GM21515 (cell line): ENCODE results near the gene OLFML1.
"Not testable (repeated sequence)": the region's sequence is repeated elsewhere in the genome, so short reads cannot be mapped to it uniquely, and the experiment has no call there.

Experiments
- ATAC-seq: cut with Tn5 transposase; IDR thresholded peaks from one replicate; pipeline ENCODE4 v1.9.1; 2021; ENCODE audit not compliant: unreplicated experiment

The OLFML1 gene

DNA sequence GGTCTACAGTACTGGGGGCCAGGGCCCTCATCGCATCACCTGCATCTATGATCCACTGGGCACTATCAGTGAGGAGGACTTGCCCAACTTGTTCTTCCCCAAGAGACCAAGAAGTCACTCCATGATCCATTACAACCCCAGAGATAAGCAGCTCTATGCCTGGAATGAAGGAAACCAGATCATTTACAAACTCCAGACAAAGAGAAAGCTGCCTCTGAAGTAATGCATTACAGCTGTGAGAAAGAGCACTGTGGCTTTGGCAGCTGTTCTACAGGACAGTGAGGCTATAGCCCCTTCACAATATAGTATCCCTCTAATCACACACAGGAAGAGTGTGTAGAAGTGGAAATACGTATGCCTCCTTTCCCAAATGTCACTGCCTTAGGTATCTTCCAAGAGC lies 24.7 kb downstream of the OLFML1 start:
- ATAC-seq, result no peak

DNA sequence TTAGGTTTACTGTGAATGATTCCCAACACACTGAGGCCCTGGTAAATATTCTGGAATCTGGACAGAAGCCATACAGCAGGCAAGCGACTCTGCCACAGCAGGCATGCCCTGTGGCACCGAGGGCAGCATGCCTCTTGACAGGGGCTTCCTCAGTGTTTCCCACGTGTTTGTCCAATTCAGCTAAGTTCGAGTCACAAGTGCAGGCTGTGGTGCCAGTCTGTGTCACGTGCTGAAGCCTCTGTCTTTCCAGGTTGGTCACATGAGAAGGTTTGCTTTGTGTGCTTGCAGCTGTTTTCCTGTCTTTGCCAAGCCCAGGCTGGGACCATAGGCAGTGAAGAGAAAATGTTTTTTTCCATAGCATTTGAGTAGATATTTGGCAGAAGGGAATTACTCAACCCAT lies 26.1 kb downstream of the OLFML1 start:
- ATAC-seq, result no peak

DNA sequence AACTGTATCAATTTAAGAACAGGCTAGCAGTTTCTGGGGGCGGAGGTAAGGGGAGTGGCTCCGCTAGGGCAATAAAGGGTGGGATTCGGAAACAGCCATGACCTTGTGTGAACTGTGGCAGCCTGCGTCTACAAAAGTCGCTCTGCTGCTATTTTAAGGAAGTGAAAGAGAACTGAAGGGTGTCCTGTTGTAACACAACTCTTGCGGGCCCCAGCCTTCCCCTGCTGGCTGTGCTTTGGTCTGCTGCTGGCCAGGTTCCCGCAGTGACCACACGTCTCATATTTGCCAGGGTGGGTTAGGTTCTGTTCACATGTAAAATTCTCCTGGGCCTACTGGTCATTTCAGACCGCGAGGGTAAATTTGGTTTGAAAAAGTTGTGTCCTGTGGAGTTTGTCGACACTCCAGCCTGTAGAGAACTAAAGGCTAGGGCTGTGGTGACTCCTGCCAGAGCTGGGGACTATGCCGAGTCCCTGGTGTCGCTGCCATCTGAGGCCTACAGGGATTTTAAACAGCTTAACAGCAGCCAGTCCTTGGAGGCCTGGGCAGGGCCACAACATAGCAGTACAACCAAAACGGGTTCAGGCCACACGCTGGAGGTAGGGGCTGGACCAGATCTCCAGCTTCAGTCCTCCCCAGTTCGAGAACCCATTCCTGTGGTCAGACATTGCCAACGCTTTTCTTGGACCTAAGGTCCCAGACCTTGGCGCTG lies 27.4 kb downstream of the OLFML1 start:
- ATAC-seq, result peak; percentile 68

DNA sequence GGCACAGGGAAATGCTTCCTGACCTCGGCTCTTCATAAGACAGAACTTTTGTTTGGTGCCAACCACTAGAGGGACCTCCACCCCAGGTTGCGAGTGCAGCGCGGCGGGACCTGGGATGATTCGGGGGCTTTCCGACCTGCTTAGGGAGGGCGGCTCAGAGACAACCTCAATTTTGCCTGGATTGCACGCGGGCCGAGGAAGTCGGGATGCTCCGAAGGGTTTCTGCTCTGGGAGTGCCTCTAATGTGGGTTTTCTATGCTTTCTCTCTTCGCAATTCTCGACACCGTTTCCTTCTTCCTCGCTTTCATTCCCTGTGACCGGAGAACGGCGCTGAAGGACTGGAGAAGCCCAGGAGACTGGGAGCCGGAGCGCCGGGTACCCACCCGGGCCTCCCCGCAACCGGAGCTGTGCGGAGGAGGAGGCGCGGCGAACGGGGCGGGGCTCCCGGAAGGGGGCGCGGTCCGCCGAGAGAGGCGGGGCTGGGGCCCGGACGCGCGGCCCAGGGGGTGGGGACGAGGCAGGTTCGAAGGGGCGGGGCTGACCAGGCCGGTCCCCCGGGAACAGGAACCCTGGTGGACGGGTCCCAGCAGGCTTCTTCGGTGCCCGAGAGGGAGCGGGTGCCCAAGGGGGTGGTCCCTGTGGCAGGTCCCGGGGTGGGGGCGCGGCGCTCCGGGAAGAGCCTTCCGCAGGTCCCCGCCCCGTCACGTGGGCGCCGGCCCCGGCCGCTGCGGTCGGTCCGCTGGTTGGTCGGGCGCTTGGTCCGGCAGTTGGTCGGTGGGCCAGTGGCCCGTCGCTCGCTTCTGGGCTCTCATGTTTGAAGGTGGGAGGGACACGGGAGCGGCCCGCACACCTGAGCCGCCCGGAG lies 28.2 kb downstream of the OLFML1 start, which contains the start of gene PPFIBP2:
PPFIBP2 (plus strand) TSS at position 766 of the 865 bp plus-strand sequence. CDS start 35,477 bp downstream, outside the sequence.
- ATAC-seq, result peak; percentile 67

DNA sequence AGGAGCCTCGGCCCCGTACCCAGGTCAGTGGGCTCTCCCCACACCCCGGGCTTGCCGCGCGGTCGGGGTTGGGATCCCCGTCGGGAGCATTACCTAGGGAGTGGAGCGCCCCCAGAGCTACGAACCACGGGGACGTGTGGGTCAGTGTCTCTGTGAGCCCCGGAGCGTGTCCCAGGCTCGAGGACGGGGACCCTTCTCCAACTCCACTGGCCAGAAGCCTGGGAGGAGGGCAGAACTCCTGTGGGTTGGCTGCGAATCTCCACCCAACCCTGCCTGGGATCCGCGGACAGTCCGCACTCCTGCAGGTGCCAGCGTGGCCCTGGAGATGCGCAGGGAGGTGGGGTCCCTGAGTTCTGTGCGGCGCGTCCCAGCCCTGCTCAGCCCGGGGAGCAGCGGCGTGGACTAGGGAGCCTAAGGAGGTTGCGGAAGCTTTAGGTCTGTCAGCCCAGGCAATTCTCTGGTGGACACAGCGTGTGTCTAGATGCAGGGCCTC lies 28.8 kb downstream of the OLFML1 start:
- ATAC-seq, result peak; percentile 15

DNA sequence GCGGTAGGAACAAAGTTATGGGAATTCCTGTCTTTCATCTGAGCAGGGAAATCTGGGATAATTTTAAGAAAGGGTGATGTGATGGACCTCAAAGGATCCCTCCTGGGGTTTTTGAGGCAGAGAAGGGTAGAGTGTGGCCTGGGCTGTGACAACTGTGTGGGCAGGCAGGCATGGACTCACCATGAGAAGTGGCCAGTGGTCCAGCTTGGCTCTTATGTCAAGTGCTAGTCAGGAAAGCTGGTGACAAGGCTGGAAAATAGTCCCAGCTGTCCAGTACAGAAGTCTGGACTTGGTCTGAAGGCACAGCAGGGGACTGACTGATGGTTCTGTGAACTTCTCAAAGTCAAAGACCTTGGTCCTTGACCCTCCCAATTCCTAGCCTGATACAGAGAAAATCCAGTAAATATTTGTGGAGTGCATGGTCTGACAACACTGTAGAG lies 30.2 kb downstream of the OLFML1 start:
- no peak for ATAC-seq

DNA sequence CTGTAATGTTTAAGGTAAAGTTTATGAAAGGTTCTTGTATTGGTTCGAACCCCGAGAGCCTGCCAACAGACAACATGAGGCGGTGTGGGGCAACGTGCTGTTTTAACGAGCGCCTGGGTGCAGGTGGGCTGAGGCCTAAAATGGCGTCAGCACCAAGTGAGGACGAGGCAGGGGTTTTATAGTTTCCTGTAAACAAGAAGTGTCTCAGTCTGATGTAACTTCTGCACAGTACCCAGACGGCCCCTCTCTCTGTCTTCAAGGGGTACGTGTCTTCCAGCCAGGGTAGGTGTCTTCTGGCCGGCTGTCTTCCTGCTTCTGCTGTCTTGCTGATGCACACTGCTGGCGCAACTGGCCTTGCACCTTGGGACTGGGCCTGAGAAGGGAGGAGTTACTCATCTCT lies 31.2 kb downstream of the OLFML1 start:
- no peak for ATAC-seq

DNA sequence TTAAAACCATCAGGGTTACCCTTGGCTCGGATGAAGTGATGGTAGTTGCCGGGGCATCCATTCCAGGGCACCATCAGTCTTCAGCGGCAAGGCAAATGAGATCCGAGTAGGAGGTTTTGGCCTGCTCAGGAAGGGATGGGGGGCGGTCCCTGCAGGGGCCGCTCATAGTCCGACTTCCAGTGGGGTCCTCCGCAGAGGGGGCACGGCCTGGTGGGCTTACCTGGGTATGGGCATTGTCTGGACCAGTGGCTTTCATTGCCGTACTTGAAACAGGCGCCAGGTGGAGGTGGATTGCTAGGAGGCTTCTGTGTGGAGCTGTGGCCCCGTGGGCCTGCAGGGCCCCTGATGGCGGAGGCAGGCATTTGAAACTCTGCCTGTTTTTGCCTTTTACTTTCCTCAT lies 32.4 kb downstream of the OLFML1 start:
- not testable (repeated sequence) for ATAC-seq

DNA sequence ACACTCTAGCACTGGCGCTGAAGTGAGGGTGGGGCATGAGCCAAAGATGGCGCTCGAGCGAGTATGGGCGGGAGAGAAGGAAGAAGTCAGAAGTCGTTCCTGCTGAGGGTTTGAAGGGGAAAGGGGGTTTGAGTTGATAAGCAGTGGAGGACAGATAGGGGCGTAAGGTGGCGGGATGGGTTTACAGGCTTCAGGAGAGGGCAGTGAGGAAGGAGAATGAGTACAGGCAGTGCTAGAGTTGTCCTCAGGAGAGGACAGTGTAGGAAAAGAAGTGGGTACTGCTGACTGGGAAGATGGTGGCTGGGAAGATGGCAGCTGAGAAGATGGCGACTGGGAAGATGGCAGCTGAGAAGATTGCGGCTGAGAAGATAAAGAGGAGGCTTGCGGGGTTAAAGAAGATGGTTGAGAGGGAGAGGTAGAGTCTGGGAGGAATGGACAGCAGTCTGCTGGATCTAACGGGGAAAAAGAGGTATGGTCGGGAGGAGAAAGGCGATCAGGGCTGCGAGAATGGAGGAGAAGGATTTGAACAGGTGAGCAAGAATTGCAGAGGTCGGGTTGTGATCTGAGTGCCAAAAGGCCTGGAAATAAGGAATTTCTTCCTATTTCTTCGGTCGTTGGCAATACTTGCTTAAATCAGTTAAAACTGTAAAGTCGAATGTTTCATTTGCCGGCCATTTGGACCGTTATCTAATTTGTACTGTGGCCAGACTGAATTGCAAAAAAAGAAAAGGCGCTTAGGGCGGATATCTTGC lies 33.7 kb downstream of the OLFML1 start:
- no peak for ATAC-seq

DNA sequence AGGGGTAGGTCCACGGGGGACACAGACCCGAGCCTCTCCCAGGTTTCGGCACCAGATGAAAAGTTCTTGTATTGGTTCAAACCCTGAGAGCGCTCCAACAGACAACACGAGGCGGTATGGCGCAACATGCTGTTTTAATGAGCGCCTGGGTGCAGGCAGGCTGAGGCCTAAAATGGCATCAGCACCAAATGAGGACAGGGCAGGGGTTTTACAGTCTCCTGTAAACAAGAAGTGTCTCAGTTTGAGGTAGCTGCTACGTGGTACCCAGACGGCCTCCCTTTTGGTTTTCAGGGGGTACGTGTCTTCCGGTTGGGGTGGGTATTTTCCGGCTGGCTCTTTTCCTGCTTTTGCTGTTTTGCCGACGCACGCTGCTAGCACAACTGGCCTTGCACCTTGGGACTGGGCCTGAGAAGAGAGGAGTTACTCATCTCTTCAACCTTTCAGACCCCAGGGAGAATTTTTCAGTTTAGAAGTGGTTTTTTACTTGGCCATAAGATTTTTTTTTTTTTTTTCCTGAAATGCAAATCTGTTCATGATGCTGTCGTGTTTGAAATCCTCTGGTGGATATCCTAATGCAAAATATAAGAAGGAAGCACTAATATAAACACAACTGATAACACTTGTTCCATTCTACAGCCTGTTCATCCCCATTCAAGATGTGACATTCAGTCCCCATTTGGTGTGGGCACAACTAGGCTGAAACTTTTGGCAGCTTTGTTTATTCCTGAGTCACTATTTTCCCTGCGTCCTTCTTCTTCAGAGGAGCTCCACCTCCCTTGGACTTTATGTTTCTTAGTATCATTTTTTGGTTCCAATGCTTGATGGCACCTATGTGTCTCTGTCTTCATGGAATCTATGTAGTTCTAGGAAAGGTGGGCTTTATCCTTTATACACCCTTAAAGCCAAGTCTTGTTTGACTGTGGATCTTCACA lies 35.0 kb downstream of the OLFML1 start:
- peak; percentile 49 for ATAC-seq

DNA sequence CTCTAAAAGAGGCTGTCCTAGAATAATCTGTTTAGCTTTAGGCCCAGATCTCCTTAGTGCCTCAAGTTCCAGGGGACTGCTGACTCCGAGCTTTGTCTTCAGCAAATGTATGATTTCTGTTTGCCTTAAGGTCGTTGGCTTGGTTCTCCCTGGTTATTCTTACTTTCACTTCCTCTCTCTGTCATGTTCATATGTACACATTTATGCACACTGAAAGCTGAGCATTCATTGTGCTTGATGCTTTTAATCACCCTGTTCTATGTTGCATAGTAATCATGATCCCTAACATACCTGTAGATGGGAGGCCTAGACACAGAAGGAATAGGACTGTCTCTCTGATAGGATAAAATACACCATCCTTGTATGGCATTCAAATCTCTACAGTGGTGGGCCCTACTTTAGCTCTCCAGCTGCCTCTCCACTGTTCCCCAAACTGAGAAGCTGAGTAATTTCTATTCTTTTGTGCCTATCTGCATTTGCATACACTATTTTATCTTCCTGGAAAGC lies 35.7 kb downstream of the OLFML1 start:
- peak; percentile 83 for ATAC-seq

DNA sequence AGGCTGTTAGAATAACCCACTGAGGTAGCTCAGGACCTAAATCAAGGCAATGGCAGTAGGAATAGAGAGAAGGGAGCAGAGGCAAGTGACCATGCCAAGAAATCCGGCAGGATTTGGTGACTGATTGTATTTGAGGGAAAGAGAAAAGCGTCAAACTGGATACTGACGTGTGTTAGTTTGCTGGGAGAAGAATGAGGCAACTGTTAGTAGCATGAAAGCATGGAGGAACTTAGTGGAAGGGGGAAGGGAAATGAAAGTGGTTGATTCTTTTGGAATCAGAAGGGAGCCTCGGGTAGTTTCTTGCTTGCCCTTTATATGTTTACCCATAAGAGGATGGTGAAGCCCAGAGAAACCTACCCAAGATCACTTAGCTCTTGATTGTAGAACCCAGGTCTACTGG lies 36.8 kb downstream of the OLFML1 start:
- no peak for ATAC-seq

DNA sequence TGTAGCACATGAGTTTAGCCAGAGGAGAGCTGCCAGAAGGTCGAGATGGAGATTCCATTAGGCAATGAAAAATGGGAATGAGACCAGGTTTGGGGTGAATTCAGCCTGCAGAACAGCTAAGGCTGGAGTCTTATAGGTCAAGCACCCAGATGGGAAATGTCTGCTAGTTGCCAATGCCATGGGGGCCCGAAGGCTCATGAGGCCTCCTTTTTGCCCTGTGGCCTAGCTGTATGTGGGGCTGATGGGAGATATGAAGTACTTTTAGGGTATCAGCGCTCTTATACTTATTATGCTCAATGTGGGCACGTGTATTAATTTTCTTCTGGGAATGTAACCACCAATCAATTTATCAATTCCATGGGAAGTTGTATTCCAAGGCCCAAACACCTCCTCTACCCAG lies 37.2 kb downstream of the OLFML1 start:
- ATAC-seq, result no peak

DNA sequence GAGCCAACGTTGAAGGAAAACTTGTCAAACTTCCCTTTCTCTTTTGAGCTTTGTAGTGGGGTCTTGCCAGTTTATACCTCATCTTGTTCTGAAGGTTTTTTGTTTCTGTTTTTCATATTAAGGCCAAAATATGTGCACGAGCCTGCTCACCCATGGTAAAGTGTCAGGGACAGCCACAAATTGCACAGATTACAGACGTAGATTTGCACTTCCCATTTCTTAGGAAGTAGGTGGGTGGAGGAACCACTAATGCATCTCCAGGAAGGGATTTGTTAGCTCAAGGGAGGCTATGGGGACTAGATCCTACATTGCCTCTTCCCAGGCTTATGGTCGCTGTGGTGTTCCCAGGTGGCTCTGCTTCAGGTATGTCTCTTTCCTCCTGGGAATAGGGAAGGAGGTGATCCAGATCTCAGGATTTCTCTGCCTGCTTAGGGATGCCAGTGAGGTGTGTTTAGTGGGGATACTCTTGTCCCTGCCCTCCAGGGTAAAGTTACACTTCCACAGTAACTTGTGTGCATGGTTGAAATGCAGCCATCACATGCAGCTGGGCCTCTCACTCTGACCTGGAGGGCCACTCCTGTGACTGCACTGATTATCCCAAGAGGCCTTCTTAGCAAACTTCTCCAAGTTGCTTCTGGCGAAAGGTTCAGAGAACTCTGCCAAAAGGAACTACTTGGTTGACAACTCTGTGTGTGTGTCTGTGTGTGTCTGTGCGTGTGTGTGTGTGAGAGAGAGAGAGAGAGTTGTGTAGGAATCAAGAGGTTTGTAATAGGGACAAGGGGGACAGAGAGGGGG lies 38.3 kb downstream of the OLFML1 start:
- ATAC-seq, result no peak

DNA sequence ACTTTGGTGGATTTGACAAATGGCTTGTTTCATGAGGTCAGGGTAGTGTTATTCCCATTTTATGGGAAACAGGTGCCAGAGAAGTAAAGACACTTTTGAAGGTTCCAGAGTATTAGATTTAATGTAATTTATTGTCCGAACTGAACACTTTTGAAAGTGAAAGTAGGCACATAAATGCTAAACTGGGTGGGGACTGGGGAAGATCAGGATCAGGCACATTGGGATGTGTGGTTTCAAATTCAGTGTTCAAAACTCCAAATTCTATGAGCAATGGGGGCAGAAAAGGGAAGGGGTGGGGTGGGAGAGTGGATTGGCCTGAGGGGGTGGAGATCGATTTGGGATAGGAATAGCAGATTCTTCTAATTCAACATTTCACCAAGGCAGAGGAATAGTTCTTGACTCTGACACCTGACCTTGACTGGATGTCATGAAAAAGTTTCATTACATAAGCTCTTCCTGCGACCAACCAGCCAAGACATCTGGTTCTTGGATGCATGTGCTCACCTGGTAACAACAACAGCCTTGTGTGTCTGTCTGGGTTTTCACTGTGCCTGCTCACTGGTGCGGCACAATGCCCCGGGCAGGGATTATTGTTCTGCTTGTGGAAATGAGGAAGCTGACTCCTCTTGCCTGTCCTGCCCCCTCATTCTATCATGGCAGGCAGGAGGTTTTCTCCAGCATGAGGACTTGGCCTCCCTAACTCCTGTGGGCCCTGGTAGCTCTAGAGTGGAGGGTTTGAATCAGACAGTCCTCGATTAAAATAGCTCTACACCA lies 39.3 kb downstream of the OLFML1 start:
- ATAC-seq, result no peak

DNA sequence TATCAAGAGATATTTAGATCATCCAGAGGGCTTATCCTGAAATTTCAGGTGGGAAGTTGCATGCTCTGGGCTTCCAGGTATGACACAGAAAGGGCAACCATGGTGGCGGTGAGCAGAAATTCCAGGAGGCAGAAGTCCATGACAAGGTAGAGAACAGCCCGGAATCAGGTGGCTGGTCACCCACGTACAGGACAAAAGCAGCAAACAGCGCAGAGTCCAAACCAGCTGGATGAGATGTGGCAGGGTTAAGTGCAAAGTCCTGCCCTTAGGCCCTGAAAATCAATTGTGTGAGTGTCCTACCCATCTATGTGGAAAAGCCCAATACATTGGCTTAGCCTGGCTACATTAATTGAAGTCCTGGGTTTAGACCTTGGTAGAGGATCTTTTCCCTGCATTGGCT lies 40.1 kb downstream of the OLFML1 start:
- no peak for ATAC-seq

DNA sequence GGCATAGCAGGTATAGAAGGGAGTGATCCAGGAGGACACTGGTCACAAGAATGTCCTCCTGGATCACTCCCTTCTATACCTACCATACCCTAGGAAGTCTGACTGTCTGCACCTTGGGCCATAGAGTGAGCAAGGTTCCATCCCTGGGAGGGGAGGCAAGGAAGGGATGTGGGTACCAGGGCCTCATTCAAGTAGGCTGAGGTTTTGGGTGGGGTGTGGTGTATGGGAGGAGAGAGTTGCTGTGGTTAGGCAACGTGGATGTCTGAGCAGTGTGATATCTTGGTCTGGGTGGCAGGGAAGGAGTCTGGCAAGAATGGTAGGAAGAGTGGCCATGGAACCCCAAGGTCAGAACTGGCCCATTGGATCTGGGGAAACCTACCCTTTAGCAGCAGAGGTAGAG lies 41.7 kb downstream of the OLFML1 start:
- no peak for ATAC-seq

DNA sequence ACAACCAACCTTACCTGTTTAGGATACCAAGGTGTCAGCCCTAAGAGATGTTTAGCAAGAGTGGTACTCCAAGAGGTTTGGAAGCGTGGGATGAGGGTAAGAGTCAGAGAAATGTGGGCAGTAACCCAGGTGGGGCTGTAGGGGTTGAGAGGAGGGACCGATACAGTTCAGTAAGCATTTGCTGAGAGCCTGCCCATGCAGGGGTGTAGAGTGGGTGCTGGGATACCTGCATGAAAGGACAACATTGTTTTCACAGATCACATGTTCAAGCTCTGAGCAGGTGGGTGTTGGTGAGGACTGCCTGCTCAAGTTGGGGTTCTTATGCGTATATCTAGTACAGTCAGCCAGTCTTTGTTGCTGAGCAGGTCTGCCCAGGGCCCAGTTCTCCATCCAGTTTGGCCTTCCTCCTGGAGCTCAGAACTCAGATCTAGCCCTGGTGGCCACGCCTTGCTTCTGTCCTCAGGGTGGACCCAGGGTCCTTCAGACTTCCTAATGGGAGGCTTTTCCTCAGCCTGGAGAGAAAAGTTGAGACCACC lies 43.3 kb downstream of the OLFML1 start:
- no peak for ATAC-seq
